Neural crest cell (in vitro differentiated cells): ENCODE data around the gene HDDC3. TPM values are rescaled to one million over a fixed set of nuclear protein-coding genes. Genes with fewer than 3 reads are reported as not detected.

ENCODE experiments used
- DNase-seq: peaks from one replicate; pipeline ENCODE4 v3.0.0; 2021; ENCODE audit warnings: low read depth, mixed read lengths, low spot score
- H3K27ac Mint-ChIP-seq: one replicate; pipeline ENCODE4 v1.8.0; 2021; ENCODE audit warnings: mild to moderate bottlenecking, mixed read lengths; ENCODE audit not compliant: unreplicated experiment
- H3K27me3 Mint-ChIP-seq: 2 replicates; pipeline ENCODE4 v1.8.0; 2021; ENCODE audit warnings: low read depth, mild to moderate bottlenecking, mixed read lengths
- H3K36me3 Mint-ChIP-seq: 2 replicates; pipeline ENCODE4 v1.8.0; 2021; ENCODE audit warnings: low read depth, mild to moderate bottlenecking, mixed read lengths
- H3K4me1 Mint-ChIP-seq: 2 replicates; pipeline ENCODE4 v1.8.0; 2021; ENCODE audit warnings: mixed read lengths
- H3K4me3 Mint-ChIP-seq: one replicate; pipeline ENCODE4 v1.8.0; 2021; ENCODE audit warnings: mild to moderate bottlenecking, mixed read lengths
- H3K9me3 Mint-ChIP-seq: 2 replicates; pipeline ENCODE4 v1.8.0; 2021; ENCODE audit warnings: mixed read lengths
- total RNA-seq: library from RNA; stranded (reverse); gene quantifications from 2 replicates; pipeline ENCODE4 v1.2.1, GENCODE V29; 2021
- TF ChIP-seq, protein P1 (sequence below): fragments of 200-600 bp; sonication (generic); conservative IDR thresholded peaks from 2 replicates; pipeline ENCODE4 v1.5.0; 2021; ENCODE audit warnings: antibody characterized with exemption, mild to moderate bottlenecking

The HDDC3 gene
- total RNA-seq, 1 donor from 2014 or later, result 16.7 TPM

DNA sequence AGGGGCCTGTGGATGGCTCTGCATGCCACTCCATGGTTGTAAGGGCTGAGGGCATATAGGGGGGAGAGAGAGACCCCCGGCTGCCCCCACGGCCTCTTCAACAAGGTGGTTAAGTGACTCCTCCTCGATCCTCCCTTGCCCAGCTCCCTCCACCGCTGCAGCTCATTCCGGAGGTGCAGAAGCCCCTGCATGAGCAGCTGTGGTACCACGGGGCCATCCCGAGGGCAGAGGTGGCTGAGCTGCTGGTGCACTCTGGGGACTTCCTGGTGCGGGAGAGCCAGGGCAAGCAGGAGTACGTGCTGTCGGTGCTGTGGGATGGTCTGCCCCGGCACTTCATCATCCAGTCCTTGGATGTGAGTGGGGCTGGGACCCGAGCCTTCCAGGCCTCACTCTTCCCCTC, 41.5 kb downstream of the HDDC3 start:
- no peak overlapping the region for H3K27ac Mint-ChIP-seq
- TF ChIP-seq, protein P1, sequence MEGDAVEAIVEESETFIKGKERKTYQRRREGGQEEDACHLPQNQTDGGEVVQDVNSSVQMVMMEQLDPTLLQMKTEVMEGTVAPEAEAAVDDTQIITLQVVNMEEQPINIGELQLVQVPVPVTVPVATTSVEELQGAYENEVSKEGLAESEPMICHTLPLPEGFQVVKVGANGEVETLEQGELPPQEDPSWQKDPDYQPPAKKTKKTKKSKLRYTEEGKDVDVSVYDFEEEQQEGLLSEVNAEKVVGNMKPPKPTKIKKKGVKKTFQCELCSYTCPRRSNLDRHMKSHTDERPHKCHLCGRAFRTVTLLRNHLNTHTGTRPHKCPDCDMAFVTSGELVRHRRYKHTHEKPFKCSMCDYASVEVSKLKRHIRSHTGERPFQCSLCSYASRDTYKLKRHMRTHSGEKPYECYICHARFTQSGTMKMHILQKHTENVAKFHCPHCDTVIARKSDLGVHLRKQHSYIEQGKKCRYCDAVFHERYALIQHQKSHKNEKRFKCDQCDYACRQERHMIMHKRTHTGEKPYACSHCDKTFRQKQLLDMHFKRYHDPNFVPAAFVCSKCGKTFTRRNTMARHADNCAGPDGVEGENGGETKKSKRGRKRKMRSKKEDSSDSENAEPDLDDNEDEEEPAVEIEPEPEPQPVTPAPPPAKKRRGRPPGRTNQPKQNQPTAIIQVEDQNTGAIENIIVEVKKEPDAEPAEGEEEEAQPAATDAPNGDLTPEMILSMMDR, result no peak
- peaks cover 4% of the 10 kb centered on the region for H3K4me1 Mint-ChIP-seq
- DNase-seq, result no peak
- H3K4me3 Mint-ChIP-seq, result no peak overlapping the region
- no peaks in the 10 kb centered on the region for H3K36me3 Mint-ChIP-seq
- no peaks in the 10 kb centered on the region for H3K9me3 Mint-ChIP-seq
- H3K27me3 Mint-ChIP-seq, result no peaks in the 10 kb centered on the region

DNA sequence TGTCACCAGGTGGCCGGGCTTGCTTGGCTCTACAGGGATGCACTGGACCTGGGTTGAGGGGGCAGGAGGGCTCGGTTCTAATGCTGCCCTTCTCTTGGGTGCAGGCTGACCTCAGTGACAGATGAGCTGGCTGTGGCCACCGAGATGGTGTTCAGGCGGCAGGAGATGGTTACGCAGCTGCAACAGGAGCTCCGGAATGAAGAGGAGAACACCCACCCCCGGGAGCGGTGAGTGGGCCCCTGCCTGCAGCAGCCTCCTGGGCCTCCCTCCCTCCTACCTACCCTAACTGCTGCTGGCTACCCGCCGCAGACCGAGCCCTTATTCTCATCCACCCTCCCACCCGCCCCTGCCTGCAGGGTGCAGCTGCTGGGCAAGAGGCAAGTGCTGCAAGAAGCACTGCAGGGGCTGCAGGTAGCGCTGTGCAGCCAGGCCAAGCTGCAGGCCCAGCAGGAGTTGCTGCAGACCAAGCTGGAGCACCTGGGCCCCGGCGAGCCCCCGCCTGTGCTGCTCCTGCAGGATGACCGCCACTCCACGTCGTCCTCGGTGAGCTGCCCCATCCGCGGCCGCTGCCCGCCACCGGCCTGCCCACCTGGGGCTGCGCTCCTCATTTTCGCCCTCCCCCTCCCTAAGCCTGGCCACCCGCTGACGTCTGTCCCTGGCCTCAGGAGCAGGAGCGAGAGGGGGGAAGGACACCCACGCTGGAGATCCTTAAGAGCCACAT, 42.5 kb downstream of the HDDC3 start:
- no peak overlapping the region for H3K4me3 Mint-ChIP-seq
- H3K36me3 Mint-ChIP-seq, result no peaks in the 10 kb centered on the region
- TF ChIP-seq, protein P1, result no peak
- H3K27ac Mint-ChIP-seq, result no peak overlapping the region
- peaks cover 5% of the 10 kb centered on the region for H3K4me1 Mint-ChIP-seq
- DNase-seq, result no peak
- no peaks in the 10 kb centered on the region for H3K9me3 Mint-ChIP-seq
- H3K27me3 Mint-ChIP-seq, result no peaks in the 10 kb centered on the region

DNA sequence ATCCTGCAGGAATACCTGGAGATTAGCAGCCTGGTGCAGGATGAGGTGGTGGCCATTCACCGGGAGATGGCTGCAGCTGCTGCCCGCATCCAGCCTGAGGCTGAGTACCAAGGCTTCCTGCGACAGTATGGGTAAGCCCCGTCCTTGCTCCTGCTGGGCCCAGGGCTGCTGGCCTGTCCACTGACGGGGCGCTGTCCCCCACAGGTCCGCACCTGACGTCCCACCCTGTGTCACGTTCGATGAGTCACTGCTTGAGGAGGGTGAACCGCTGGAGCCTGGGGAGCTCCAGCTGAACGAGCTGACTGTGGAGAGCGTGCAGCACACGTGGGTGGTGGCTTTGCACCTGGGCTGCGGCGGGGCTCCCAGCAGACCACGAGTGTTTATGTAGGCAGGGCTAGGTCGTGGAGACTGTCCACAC, 43.0 kb downstream of the HDDC3 start:
- Mint-ChIP-seq H3K27ac (no peak overlapping the region), H3K4me1 (peaks cover 5% of the 10 kb centered on the region), H3K4me3 (no peak overlapping the region), H3K36me3 (no peaks in the 10 kb centered on the region), H3K27me3 (no peaks in the 10 kb centered on the region), H3K9me3 (no peaks in the 10 kb centered on the region)
- TF ChIP-seq, protein P1, result no peak
- no peak for DNase-seq

DNA sequence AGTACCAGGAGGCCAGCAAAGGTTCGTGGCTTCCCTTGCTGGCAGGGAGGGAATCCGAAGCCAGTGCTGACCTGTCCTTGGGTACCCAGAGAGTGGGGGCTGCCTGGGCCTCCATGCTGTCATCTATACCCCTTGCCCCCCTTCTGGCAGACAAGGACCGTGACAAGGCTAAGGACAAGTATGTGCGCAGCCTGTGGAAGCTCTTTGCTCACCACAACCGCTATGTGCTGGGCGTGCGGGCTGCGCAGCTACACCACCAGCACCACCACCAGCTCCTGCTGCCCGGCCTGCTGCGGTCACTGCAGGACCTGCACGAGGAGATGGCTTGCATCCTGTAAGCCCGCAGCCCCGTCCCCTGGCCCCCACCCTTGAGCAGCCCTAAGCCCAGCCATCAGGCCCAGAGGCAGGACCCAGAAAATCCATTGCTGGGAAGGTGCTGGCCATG, 45.3 kb downstream of the HDDC3 start:
- Mint-ChIP-seq H3K36me3 (no peaks in the 10 kb centered on the region), H3K4me1 (peaks cover 5% of the 10 kb centered on the region), H3K9me3 (no peaks in the 10 kb centered on the region), H3K27ac (no peak overlapping the region), H3K27me3 (no peaks in the 10 kb centered on the region), H3K4me3 (no peak overlapping the region)
- DNase-seq, result no peak
- TF ChIP-seq, protein P1, result no peak

DNA sequence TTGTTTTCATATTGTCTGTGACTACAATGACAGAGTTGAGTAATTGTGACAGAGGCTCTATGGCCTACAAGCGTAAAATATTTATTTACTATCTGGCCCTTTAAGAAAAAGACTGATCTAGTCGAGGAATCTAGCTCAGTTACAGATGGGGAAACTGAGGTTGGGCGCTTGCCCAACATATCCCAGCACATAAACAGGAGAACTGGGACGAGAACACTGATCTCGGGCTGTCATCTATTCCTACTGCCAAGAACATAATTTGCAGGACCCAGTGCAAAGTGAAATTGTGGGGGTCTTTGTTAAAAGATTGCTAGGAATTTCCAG, 46.1 kb downstream of the HDDC3 start:
- TF ChIP-seq, protein P1, result peak; percentile 16
- Mint-ChIP-seq H3K27me3 (no peaks in the 10 kb centered on the region), H3K9me3 (no peaks in the 10 kb centered on the region), H3K36me3 (no peaks in the 10 kb centered on the region), H3K4me1 (peaks cover 5% of the 10 kb centered on the region), H3K4me3 (peak overlapping the region; percentile 60), H3K27ac (no peak overlapping the region)
- DNase-seq, result no peak
